GM12878 (cell line): ENCODE data around the gene PTGR2. TPM values are rescaled to one million over a fixed set of nuclear protein-coding genes. Genes with fewer than 3 reads are reported as not detected.

Experiments
- ATAC-seq: fragments of 200-7000 bp; cut with Tn5 transposase; 3 replicates; pipeline ENCODE4 v1.9.1; 2020; ENCODE audit warnings: mild to moderate bottlenecking, moderate library complexity
- BruUV-seq: library from RNA; stranded (reverse); fragments of 400-500 nt; replicated peaks from 2 replicates; lab custom pipeline; 2021; lab: Mats Ljungman, UMichigan
- CTCF ChIA-PET: fragments of 300-600 bp; sonication (Branson Sonifier 250); formaldehyde crosslinking; extraction: SDS; loops from one replicate; lab custom pipeline; 2021; ENCODE audit warnings: inconsistent platforms; lab: Yijun Ruan, JAX
- POLR2A ChIA-PET: fragments of 350-600 bp; formaldehyde crosslinking; extraction: SDS; loops from one replicate; lab custom pipeline; 2021; ENCODE audit warnings: inconsistent platforms; lab: Charles Lee
- RAD21 ChIA-PET: fragments of 300-600 bp; sonication (Branson Sonifier 250); formaldehyde crosslinking; loops from one replicate; lab custom pipeline; 2023; ENCODE audit warnings: antibody characterized with exemption; ENCODE audit not compliant: unreplicated experiment; lab: Charles Lee
- SMC1A ChIA-PET: fragments of 300-600 bp; sonication (Branson Sonifier 250); formaldehyde crosslinking; loops from one replicate; lab custom pipeline; 2023; ENCODE audit not compliant: unreplicated experiment, uncharacterized antibody; lab: Charles Lee
- DNase-seq: peaks from one replicate; pipeline ENCODE4 v3.0.0-alpha.2; 2011; ENCODE audit warnings: low read depth, low spot score
- FAIRE-seq: peaks from 3 replicates; lab custom pipeline; 2011; peaks lifted over from hg19 to GRCh38; lab: Jason Lieb, UNC
- H2AFZ ChIP-seq: 2 replicates; pipeline ENCODE4 v1.6.0; 2011; ENCODE audit warnings: low read depth, low read length, control low read depth; ENCODE audit not compliant: control insufficient read depth
- H3K27ac ChIP-seq: 2 replicates; pipeline ENCODE4 v1.5.1; 2011; ENCODE audit warnings: control low read depth; ENCODE audit not compliant: control insufficient read depth, insufficient read depth
- H3K27me3 ChIP-seq, 2 experiments: replicated peaks in 1 of 2; 2 replicates each; pipeline versions ENCODE4 v1.6.0 to v1.6.1; 2011; ENCODE audit warnings: low read length in 1 of 2; ENCODE audit not compliant: control insufficient read depth in 2 of 2, insufficient read depth in 2 of 2
- H3K36me3 ChIP-seq, 2 experiments: 2 replicates each; pipeline ENCODE4 v1.5.1; 2011; ENCODE audit warnings: low read length in 1 of 2; ENCODE audit not compliant: control insufficient read depth in 2 of 2, insufficient read depth in 2 of 2
- H3K4me1 ChIP-seq: 2 replicates; pipeline ENCODE4 v1.6.1; 2011; ENCODE audit warnings: mild to moderate bottlenecking, low read length, moderate library complexity, mixed read lengths; ENCODE audit not compliant: control insufficient read depth, insufficient read depth
- H3K4me2 ChIP-seq: 2 replicates; pipeline ENCODE4 v1.6.0; 2011; ENCODE audit warnings: control low read depth; ENCODE audit not compliant: control insufficient read depth, insufficient read depth
- H3K4me3 ChIP-seq: fragments of 200-600 bp; sonication (generic); 2 replicates; pipeline ENCODE4 v1.5.1; 2016
- H3K79me2 ChIP-seq: 2 replicates; pipeline ENCODE4 v1.6.0; 2011; ENCODE audit warnings: low read length; ENCODE audit not compliant: control insufficient read depth, insufficient read depth
- H3K9ac ChIP-seq: 2 replicates; pipeline ENCODE4 v1.8.0; 2011; ENCODE audit warnings: low read length, control low read depth, mixed read lengths; ENCODE audit not compliant: control insufficient read depth, insufficient read depth
- H3K9me3 ChIP-seq: replicated peaks from 3 replicates; pipeline ENCODE4 v1.5.1; 2011; ENCODE audit warnings: mild to moderate bottlenecking, low read length; ENCODE audit not compliant: control insufficient read depth, insufficient read depth
- H4K20me1 ChIP-seq: 2 replicates; pipeline ENCODE4 v1.6.0; 2011; ENCODE audit not compliant: control insufficient read depth, insufficient read depth
- BCLAF1 ChIP-seq: fragments of 450-650 bp; IDR thresholded peaks from 2 replicates; pipeline ENCODE4 v1.6.1; 2017; ENCODE audit warnings: antibody characterized with exemption, mild to moderate bottlenecking, moderate library complexity
- GABPA ChIP-seq: IDR thresholded peaks from 2 replicates; pipeline ENCODE4 v1.6.1; 2014; ENCODE audit warnings: antibody characterized with exemption, low read depth, mild to moderate bottlenecking, inconsistent platforms
- MEF2B ChIP-seq: fragments of 450-650 bp; IDR thresholded peaks from 2 replicates; pipeline ENCODE4 v1.6.1; 2018; ENCODE audit warnings: mild to moderate bottlenecking, moderate library complexity; ENCODE audit not compliant: partially characterized antibody, poor library complexity, severe bottlenecking
- MYB ChIP-seq: fragments of 150-350 bp; IDR thresholded peaks from 2 replicates; pipeline ENCODE4 v1.6.1; 2014; ENCODE audit warnings: mild to moderate bottlenecking, low read depth, low read length, borderline replicate concordance
- NFYA ChIP-seq: IDR thresholded peaks from 2 replicates; pipeline ENCODE4 v1.6.1; 2011; ENCODE audit warnings: low read depth, mild to moderate bottlenecking, low read length, improper control_type of control experiment, borderline replicate concordance
- NRF1 ChIP-seq: conservative IDR thresholded peaks from 2 replicates; pipeline ENCODE4 v1.6.1; 2011; ENCODE audit warnings: mild to moderate bottlenecking, low read depth, low read length, improper control_type of control experiment
- SKIL ChIP-seq: fragments of 450-650 bp; IDR thresholded peaks from 2 replicates; pipeline ENCODE4 v1.6.1; 2017; ENCODE audit warnings: mild to moderate bottlenecking, low read depth, inconsistent platforms; ENCODE audit not compliant: poor library complexity, severe bottlenecking
- SMAD1 ChIP-seq: fragments of 450-650 bp; IDR thresholded peaks from 2 replicates; pipeline ENCODE4 v1.6.1; 2018; ENCODE audit warnings: mild to moderate bottlenecking, low read depth; ENCODE audit not compliant: partially characterized antibody
- ZBTB4 ChIP-seq: fragments of 450-650 bp; formaldehyde crosslinking; IDR thresholded peaks from 2 replicates; pipeline ENCODE4 v1.4.0; 2022; ENCODE audit warnings: mild to moderate bottlenecking, moderate library complexity
- WGBS: methylation state at CpG from one replicate; pipeline ENCODE4 v1.1.6; 2016; ENCODE audit warnings: low lambda C conversion rate; ENCODE audit not compliant: insufficient replicate concordance, insufficient coverage; ENCODE audit errors: missing lambda C conversion rate; 5-methylcytosine and 5-hydroxymethylcytosine counted together
- in situ Hi-C: fragments of 300-500 bp; cut with MboI; formaldehyde crosslinking; loops from 9 replicates; pipeline ENCODE4 v1.14.3; 2018; ENCODE audit warnings: mixed read lengths
- intact Hi-C: fragments of 100-400 bp; cut with micrococcal nuclease; formaldehyde crosslinking; loops from one replicate; pipeline ENCODE4 v1.14.2; 2022; ENCODE audit not compliant: unreplicated experiment
- polyA plus RNA-seq, 11 experiments: library from polyadenylated mRNA; depleted of rRNA in 4 of 11; unstranded in 6 of 11; stranded (reverse) in 5 of 11; fragments of >200 nt; fragmentation: Nextera tagmentation in 4 of 11; fragmentation: Illumina TruSeq in 1 of 11; extraction: Ambion mirVana in 4 of 11; extraction: Trizol in 1 of 11; gene quantifications; 1 replicate in 1 of 11; 2 replicates in 10 of 11; pipeline versions ENCODE4 v1.2.1 to v1.2.3, GENCODE V29; 2011 to 2016; ENCODE audit warnings: inconsistent platforms in 2 of 11, missing spikeins in 2 of 11, low read depth in 1 of 11
- total RNA-seq, 4 experiments: library from RNA; depleted of rRNA in 3 of 4; stranded (reverse); fragments of >200 nt in 3 of 4; fragmentation: Illumina TruSeq in 1 of 4; extraction: Trizol in 1 of 4; gene quantifications; 2 replicates each; pipeline versions ENCODE4 v1.2.1 to v1.2.3, GENCODE V29; 2013 to 2021

The PTGR2 gene
- total and polyA plus RNA-seq, 10 of the 15 experiments (the other 5 are each of a cell fraction or from before 2014, with no cell fraction given): 3.3 to 12.8 (median 8.4) TPM

- no peak for TF ChIP-seq NFYA
Observed at GRCh38 chr14:73913256-73913655, 61.6 kb downstream of the PTGR2 start (continued).

- H3K79me2 ChIP-seq: no peaks in the 10 kb centered on the region
- H3K9me3 ChIP-seq: no peaks in the 10 kb centered on the region
- SMC1A ChIA-PET: interaction anchor here (0.7 to 1.0 kb wide), 2 partner anchors 16 to 89 kb away, joined by 3 read pairs; no protein-coding TSS in a partner anchor
- FAIRE-seq (no peak), DNase-seq (no peak), ATAC-seq (no peak)
- no peak overlapping the region for H3K4me3 ChIP-seq
- H3K4me2 ChIP-seq: no peak overlapping the region
- H4K20me1 ChIP-seq: no peaks in the 10 kb centered on the region
- POLR2A ChIA-PET: no interaction called here
- H3K36me3 ChIP-seq: peaks cover 7 to 22% of the 10 kb centered on the region in 2 experiments
- no TSS peak for BruUV-seq
- in situ Hi-C loops (no loop called here), intact Hi-C loops (no loop called here)
- no peaks in the 10 kb centered on the region for H3K27me3 ChIP-seq
- WGBS: over 99% methylated on average over 6 of the region's 6 CpGs
- H3K4me1 ChIP-seq: no peaks in the 10 kb centered on the region
- H3K27ac ChIP-seq: no peak overlapping the region
- H3K9ac ChIP-seq: no peak overlapping the region
- no peak overlapping the region for H2AFZ ChIP-seq
- CTCF ChIA-PET: no interaction called here
- RAD21 ChIA-PET: no interaction called here
- TF ChIP-seq SMAD1 (no peak), BCLAF1 (no peak), SKIL (no peak), MYB (no peak), MEF2B (no peak), ZBTB4 (CRISPR knock-in tag) (no peak), GABPA (no peak), NRF1 (no peak)
Observed at GRCh38 chr14:73916324-73916723, 64.7 kb downstream of the PTGR2 start.
